OCI-LY7 (cell line): Measurements from ENCODE around the gene TMEM100. TPM values are rescaled to one million over a fixed set of nuclear protein-coding genes. Genes with fewer than 3 reads are reported as not detected.

ENCODE experiments used
- BruUV-seq: library from RNA; stranded (reverse); fragments of 400-500 nt; replicated peaks from 2 replicates; lab custom pipeline; 2021; lab: Mats Ljungman, UMichigan
- CTCF ChIA-PET: fragments of 300-600 bp; sonication (Branson Sonifier 250); formaldehyde crosslinking; loops from one replicate; lab custom pipeline; 2022; ENCODE audit warnings: antibody characterized with exemption; ENCODE audit not compliant: unreplicated experiment; lab: Charles Lee
- POLR2A ChIA-PET: fragments of 300-600 bp; sonication (Branson Sonifier 250); formaldehyde crosslinking; loops from one replicate; lab custom pipeline; 2022; ENCODE audit warnings: antibody characterized with exemption; lab: Charles Lee
- DNase-seq: peaks from one replicate; pipeline ENCODE4 v3.0.0-alpha.2; 2015; ENCODE audit warnings: low spot score
- H2AFZ ChIP-seq: fragments of 200-600 bp; sonication (generic), shearing (Covaris generic); 2 replicates; pipeline ENCODE4 v1.6.1; 2014; ENCODE audit warnings: mild to moderate bottlenecking, antibody characterized with exemption, low read length, moderate library complexity
- H3K27ac ChIP-seq: fragments of 200-600 bp; sonication (generic); 2 replicates; pipeline ENCODE4 v1.5.1; 2014; ENCODE audit warnings: mixed run types, low read depth, mild to moderate bottlenecking, moderate library complexity, low read length, inconsistent platforms; ENCODE audit not compliant: poor library complexity, severe bottlenecking
- H3K36me3 ChIP-seq: fragments of 200-600 bp; sonication (generic); 2 replicates; pipeline ENCODE4 v1.6.1; 2014; ENCODE audit warnings: mild to moderate bottlenecking, antibody characterized with exemption, low read length, moderate library complexity, mixed read lengths; ENCODE audit not compliant: insufficient read depth
- H3K4me1 ChIP-seq: fragments of 200-600 bp; sonication (generic); 2 replicates; pipeline ENCODE4 v1.5.1; 2014; ENCODE audit warnings: mild to moderate bottlenecking, low read length; ENCODE audit not compliant: insufficient read depth, poor library complexity, severe bottlenecking
- H3K4me2 ChIP-seq: fragments of 200-600 bp; sonication (generic); 2 replicates; pipeline ENCODE4 v1.6.1; 2014; ENCODE audit warnings: mild to moderate bottlenecking, low read length
- H3K4me3 ChIP-seq: fragments of 200-600 bp; sonication (generic); 2 replicates; pipeline ENCODE4 v1.5.1; 2014; ENCODE audit warnings: mild to moderate bottlenecking, low read depth, low read length; ENCODE audit not compliant: poor library complexity, severe bottlenecking
- H3K79me2 ChIP-seq: fragments of 200-600 bp; sonication (generic); 2 replicates; pipeline ENCODE4 v1.6.1; 2016; ENCODE audit warnings: low read depth, mild to moderate bottlenecking, low read length, moderate library complexity, mixed read lengths; ENCODE audit not compliant: insufficient read depth
- H3K9me2 ChIP-seq: fragments of 200-600 bp; sonication (generic); 2 replicates; pipeline ENCODE4 v1.6.1; 2016; ENCODE audit warnings: mild to moderate bottlenecking, low read length, mixed read lengths; ENCODE audit not compliant: insufficient read depth
- H3K9me3 ChIP-seq: fragments of 200-600 bp; sonication (generic); 2 replicates; pipeline ENCODE4 v1.6.1; 2014; ENCODE audit warnings: mild to moderate bottlenecking, mixed run types, low read length, mixed read lengths
- H4K20me1 ChIP-seq: fragments of 200-600 bp; sonication (generic); 2 replicates; pipeline ENCODE4 v1.6.1; 2014; ENCODE audit warnings: mild to moderate bottlenecking, antibody characterized with exemption, low read length, moderate library complexity, mixed read lengths; ENCODE audit not compliant: insufficient read depth
- EZH2phosphoT487 ChIP-seq: fragments of 200-600 bp; sonication (generic); IDR thresholded peaks from 2 replicates; pipeline ENCODE4 v1.6.1; 2018; ENCODE audit warnings: low read depth, borderline replicate concordance, mild to moderate bottlenecking, mixed run types, antibody characterized with exemption, low read length, moderate library complexity, mixed read lengths
- intact Hi-C: fragments of 100-400 bp; cut with micrococcal nuclease; formaldehyde crosslinking; loops from one replicate; pipeline ENCODE4 v1.10.0; 2022; ENCODE audit not compliant: unreplicated experiment
- total RNA-seq, 2 experiments: library from RNA; depleted of rRNA in 1 of 2; stranded (reverse); fragments of >200 nt in 1 of 2; shearing (Covaris generic) in 1 of 2; gene quantifications; 2 replicates each; pipeline ENCODE4 v1.2.3, GENCODE V29; 2014 to 2022
- TF ChIP-seq, protein P1 (sequence below): fragments of 200-600 bp; sonication (generic); conservative IDR thresholded peaks from 2 replicates; pipeline ENCODE4 v1.5.1; 2014; ENCODE audit warnings: mild to moderate bottlenecking, antibody characterized with exemption, low read length, moderate library complexity, mixed read lengths

The TMEM100 gene
- total RNA-seq, 2 experiments from 2014 or later: 0.30 to 0.38 TPM

DNA sequence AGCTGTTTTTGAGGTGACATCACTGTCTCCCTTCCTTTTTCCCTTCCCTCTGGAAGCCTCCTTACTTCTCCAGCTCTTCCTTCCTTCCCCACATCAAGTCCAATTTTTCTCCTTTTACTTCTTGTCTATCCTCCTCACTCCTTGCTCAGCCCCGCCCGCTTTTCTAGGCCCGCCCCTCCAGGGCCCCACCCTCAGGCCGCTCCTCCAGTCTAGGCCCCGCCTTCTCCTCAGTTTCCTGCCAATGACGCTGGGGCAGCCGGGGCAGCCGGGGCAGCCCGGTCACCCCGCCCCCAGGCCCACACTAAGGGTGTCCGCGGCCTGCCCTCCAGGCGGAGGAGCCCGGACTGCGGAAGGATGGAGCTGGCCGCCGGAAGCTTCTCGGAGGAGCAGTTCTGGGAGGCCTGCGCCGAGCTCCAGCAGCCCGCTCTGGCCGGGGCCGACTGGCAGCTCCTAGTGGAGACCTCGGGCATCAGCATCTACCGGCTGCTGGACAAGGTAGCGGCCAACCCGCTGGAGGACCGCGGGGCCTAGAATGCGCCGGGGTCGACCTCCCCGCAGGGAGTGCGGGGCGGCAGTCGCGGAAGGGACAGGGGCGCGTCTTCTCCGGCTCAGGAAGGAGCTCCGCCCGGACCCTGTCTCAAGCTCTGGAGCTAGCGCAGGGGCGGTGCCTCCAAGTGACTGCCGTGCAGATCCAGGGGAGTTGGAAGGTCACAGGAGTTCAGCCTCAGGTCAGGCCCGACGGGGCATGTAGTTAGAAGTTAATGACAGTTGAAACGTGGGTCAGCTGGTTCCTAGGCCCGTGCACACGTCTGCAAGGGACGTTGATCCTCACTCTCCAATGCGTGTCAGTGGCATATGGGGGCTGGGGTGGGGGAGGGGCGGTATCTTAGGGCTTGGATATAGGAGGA is 28.3 kb upstream of the TMEM100 start, which contains the start of gene PCTP:
Gene PCTP, plus strand, starts transcription at position 302 of the 908 bp plus-strand sequence. Its CDS starts 53 bp downstream, at position 355.
- BruUV-seq: no TSS peak
- Histone ChIP-seq H3K9me2 (no peaks in the 10 kb centered on the region), H3K36me3 (no peaks in the 10 kb centered on the region), H2AFZ (peak within 1 kb of the TSS; percentile 98), H3K79me2 (no peaks in the 10 kb centered on the region), H3K4me2 (peak within 1 kb of the TSS; percentile 88), H3K9me3 (no peaks in the 10 kb centered on the region), H3K27ac (no peak within 1 kb of the TSS), H3K4me3 (peak within 1 kb of the TSS; percentile 82), H4K20me1 (no peaks in the 10 kb centered on the region), H3K4me1 (peaks cover 6% of the 10 kb centered on the region)
- ChIA-PET CTCF (interaction anchor here (0.6 kb wide), 1 partner anchor 1227 kb away, joined by 3 read pairs; the partner anchor contains the start of gene SCPEP1), POLR2A (interaction anchor here (0.6 to 1.1 kb wide), 5 partner anchors 9 to 395 kb away, joined by 3 to 6 read pairs (median 4); no protein-coding TSS in a partner anchor)
- DNase-seq: peak; percentile 83
- TF ChIP-seq EZH2phosphoT487: no peak
- TF ChIP-seq, protein P1, sequence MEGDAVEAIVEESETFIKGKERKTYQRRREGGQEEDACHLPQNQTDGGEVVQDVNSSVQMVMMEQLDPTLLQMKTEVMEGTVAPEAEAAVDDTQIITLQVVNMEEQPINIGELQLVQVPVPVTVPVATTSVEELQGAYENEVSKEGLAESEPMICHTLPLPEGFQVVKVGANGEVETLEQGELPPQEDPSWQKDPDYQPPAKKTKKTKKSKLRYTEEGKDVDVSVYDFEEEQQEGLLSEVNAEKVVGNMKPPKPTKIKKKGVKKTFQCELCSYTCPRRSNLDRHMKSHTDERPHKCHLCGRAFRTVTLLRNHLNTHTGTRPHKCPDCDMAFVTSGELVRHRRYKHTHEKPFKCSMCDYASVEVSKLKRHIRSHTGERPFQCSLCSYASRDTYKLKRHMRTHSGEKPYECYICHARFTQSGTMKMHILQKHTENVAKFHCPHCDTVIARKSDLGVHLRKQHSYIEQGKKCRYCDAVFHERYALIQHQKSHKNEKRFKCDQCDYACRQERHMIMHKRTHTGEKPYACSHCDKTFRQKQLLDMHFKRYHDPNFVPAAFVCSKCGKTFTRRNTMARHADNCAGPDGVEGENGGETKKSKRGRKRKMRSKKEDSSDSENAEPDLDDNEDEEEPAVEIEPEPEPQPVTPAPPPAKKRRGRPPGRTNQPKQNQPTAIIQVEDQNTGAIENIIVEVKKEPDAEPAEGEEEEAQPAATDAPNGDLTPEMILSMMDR: peak; percentile 60
- intact Hi-C loops: no loop called here

GRCh38 chr17:55749985-55750384 is 27.3 kb upstream of the TMEM100 start:
- no peak overlapping the region for H3K27ac ChIP-seq
- peaks cover 6% of the 10 kb centered on the region for H3K4me1 ChIP-seq
- DNase-seq: no peak
- H3K79me2 ChIP-seq: no peaks in the 10 kb centered on the region
- H2AFZ ChIP-seq: no peak overlapping the region
- H3K4me2 ChIP-seq: no peak overlapping the region
- H3K9me3 ChIP-seq: no peaks in the 10 kb centered on the region
- no peaks in the 10 kb centered on the region for H3K36me3 ChIP-seq
- TF ChIP-seq, protein P1: no peak
- TF ChIP-seq EZH2phosphoT487: no peak
- H4K20me1 ChIP-seq: no peaks in the 10 kb centered on the region
- no peaks in the 10 kb centered on the region for H3K9me2 ChIP-seq
- ChIA-PET CTCF (no interaction called here), POLR2A (interaction anchor here (0.6 kb wide), 1 partner anchor 396 kb away, joined by 4 read pairs; no protein-coding TSS in a partner anchor)
- no TSS peak for BruUV-seq
- H3K4me3 ChIP-seq: no peak overlapping the region
- intact Hi-C loops: loop anchor here (10.0 kb wide), 1 partner anchor 325 kb away; the partner anchor contains the start of gene MMD
